Aorta (tissue), 5 donors: Measurements from ENCODE around the gene IPO4. TPM values are rescaled to one million over a fixed set of nuclear protein-coding genes. Genes with fewer than 3 reads are reported as not detected.

Experiments used
- ATAC-seq: fragments of 200-7000 bp; cut with Tn5 transposase; one replicate; pipeline ENCODE4 v1.9.1; 2022; ENCODE audit warnings: moderate library complexity; ENCODE audit not compliant: low FRiP score
- DNase-seq, 2 donors: peaks; one replicate each; pipeline ENCODE4 v3.0.0-alpha.2; 2020
- H3K27ac ChIP-seq, 2 donors: one replicate each; pipeline ENCODE4 v1.5.1; 2013; ENCODE audit warnings: low read length in 2 of 2, mild to moderate bottlenecking in 2 of 2, moderate library complexity in 2 of 2, control low read depth in 1 of 2, inconsistent platforms in 1 of 2, low read depth in 1 of 2
- H3K27me3 ChIP-seq, 2 donors: one replicate each; pipeline ENCODE4 v1.6.1; 2013; ENCODE audit warnings: control low read depth in 1 of 2, low read length in 1 of 2, mild to moderate bottlenecking in 1 of 2, moderate library complexity in 1 of 2; ENCODE audit not compliant: insufficient read depth in 2 of 2, control insufficient read depth in 1 of 2
- H3K36me3 ChIP-seq, 2 donors: one replicate each; pipeline ENCODE4 v1.6.1; 2013; ENCODE audit warnings: control low read depth in 1 of 2, low read length in 1 of 2, mild to moderate bottlenecking in 1 of 2; ENCODE audit not compliant: insufficient read depth in 2 of 2, control insufficient read depth in 1 of 2
- H3K4me1 ChIP-seq, 2 donors: one replicate each; pipeline ENCODE4 v1.6.1; 2013; ENCODE audit warnings: low read length in 2 of 2, control low read depth in 1 of 2, mild to moderate bottlenecking in 1 of 2, moderate library complexity in 1 of 2; ENCODE audit not compliant: insufficient read depth in 2 of 2, control insufficient read depth in 1 of 2
- H3K4me3 ChIP-seq, 2 donors: one replicate each; pipeline ENCODE4 v1.5.1; 2013; ENCODE audit warnings: low read length in 2 of 2, control low read depth in 1 of 2, mild to moderate bottlenecking in 1 of 2
- H3K9me3 ChIP-seq: one replicate; pipeline ENCODE4 v1.6.1; 2013; ENCODE audit warnings: mild to moderate bottlenecking, low read length; ENCODE audit not compliant: control insufficient read depth
- WGBS, 2 donors: extraction: QIAGEN DNeasy Blood & Tissue Kit; methylation state at CpG; one replicate each; pipeline ENCODE4 v1.1.7; 2013; 5-methylcytosine and 5-hydroxymethylcytosine counted together
- intact Hi-C, 2 donors: fragments of 100-400 bp; cut with DNase I; formaldehyde crosslinking; loops; one replicate each; pipeline versions ENCODE4 v1.14.2 to v1.15.0; 2022
- polyA plus RNA-seq, 2 donors: library from polyadenylated mRNA; stranded (reverse); fragments of 200-250 nt; gene quantifications; one replicate each; pipeline ENCODE4 v1.2.3, GENCODE V29; 2013
- total RNA-seq, 2 donors: library from RNA; stranded (reverse); fragmentation: NEBNext Ultra II Directional; extraction: Animal tissue kit (Norgen Biotek cat#: 25700); gene quantifications; one replicate each; pipeline ENCODE4 v1.2.1, GENCODE V29; 2021
- donor health status: healthy with polysubstance abuse.
- donor health status: Bipolar disorder and iron deficiency.
- donor health status: DM: no; HTN: no; CAD: no.
- donor health status: DM: no; HTN: no; CAD: no.
- donor health status: DM: yes; HTN: yes; CAD: no.

Gene IPO4
- total and polyA plus RNA-seq, 4 donors: 3.4 to 29.3 (median 17.5) TPM

GRCh38 chr14:24149302-24149969 is 39.2 kb downstream of the IPO4 start:
- intact Hi-C loops: loop anchor here in 1 of 2 donors (5.0 kb wide), 1 partner anchor 37 kb away; the partner anchor contains the start of genes DCAF11 and NRL
- DNase-seq: peak in 1 of 2 donors; percentile 40
- Histone ChIP-seq H3K4me1 (no peaks in the 10 kb centered on the region), H3K27me3 (no peaks in the 10 kb centered on the region), H3K4me3 (no peak overlapping the region), H3K27ac (no peak overlapping the region), H3K9me3 (no peaks in the 10 kb centered on the region), H3K36me3 (peaks cover 0 to 3% of the 10 kb centered on the region in 2 donors)
- WGBS, 2 donors: 91 to 95% methylated on average over 3 of the region's 3 CpGs
- no peak for ATAC-seq

GRCh38 chr14:24147761-24148428 is 40.7 kb downstream of the IPO4 start:
- DNase-seq (no peak), ATAC-seq (no peak)
- intact Hi-C loops: loop anchor here (2.0 to 5.0 kb wide), 2 partner anchors 36 to 219 kb away; partner anchors contain the start of genes DCAF11 (in 1 of the 2) and NRL (in 1 of the 2)
- no peaks in the 10 kb centered on the region for H3K4me1 ChIP-seq
- no peaks in the 10 kb centered on the region for H3K9me3 ChIP-seq
- no peaks in the 10 kb centered on the region for H3K27me3 ChIP-seq
- WGBS, 2 donors: 6 to 7% methylated on average over 29 of the region's 29 CpGs
- H3K4me3 ChIP-seq: peak overlapping the region; percentile 46 to 52
- H3K27ac ChIP-seq: peak overlapping the region in 1 of 2 donors; percentile 43
- H3K36me3 ChIP-seq: peaks cover 0 to 3% of the 10 kb centered on the region in 2 donors

- peaks cover 0 to 3% of the 10 kb centered on the region in 2 donors for H3K36me3 ChIP-seq
- WGBS, 2 donors: 1% methylated on average over 50 to 57 of the region's 57 CpGs
- H3K27ac ChIP-seq: peak within 1 kb of the TSS in 1 of 2 donors; percentile 61
- DNase-seq (peak; percentile 99), ATAC-seq (peak; percentile 97)
- H3K9me3 ChIP-seq: no peaks in the 10 kb centered on the region
- H3K4me1 ChIP-seq: no peaks in the 10 kb centered on the region
- H3K27me3 ChIP-seq: no peaks in the 10 kb centered on the region
- intact Hi-C loops: loop anchor here (2.0 to 5.0 kb wide), 2 partner anchors 35 to 220 kb away; partner anchors contain the start of genes DCAF11 (in 1 of the 2) and NRL (in 1 of the 2)
- H3K4me3 ChIP-seq: peak within 1 kb of the TSS; percentile 46 to 52
Measured at GRCh38 chr14:24146978-24147760, 41.4 kb downstream of the IPO4 start, which contains the start of gene RNF31. TSS of gene RNF31 (plus strand) at chr14:24147498. CDS start at chr14:24147699, 201 bp downstream.

- DNase-seq (peak; percentile 97 to 98), ATAC-seq (peak; percentile 92)
- WGBS, 2 donors: 0 to 1% methylated on average over 24 to 25 of the region's 25 CpGs
- H3K4me1 ChIP-seq: no peaks in the 10 kb centered on the region
- intact Hi-C loops: loop anchor here (2.0 to 5.0 kb wide), 2 partner anchors 34 to 220 kb away; partner anchors contain the start of genes DCAF11 (in 1 of the 2) and NRL (in 1 of the 2)
- peak within 1 kb of the TSS in 1 of 2 donors; percentile 61 for H3K27ac ChIP-seq
- H3K9me3 ChIP-seq: no peaks in the 10 kb centered on the region
- no peaks in the 10 kb centered on the region for H3K27me3 ChIP-seq
- H3K36me3 ChIP-seq: no peaks in the 10 kb centered on the region
- peak within 1 kb of the TSS; percentile 46 to 52 for H3K4me3 ChIP-seq
Measured at GRCh38 chr14:24146453-24146977, 42.1 kb downstream of the IPO4 start, which contains the start of gene PSME2. TSS of gene PSME2 (minus strand) at chr14:24146610. CDS start at chr14:24146581, 29 bp downstream.

- H3K9me3 ChIP-seq: no peaks in the 10 kb centered on the region
- DNase-seq (no peak), ATAC-seq (no peak)
- no peaks in the 10 kb centered on the region for H3K27me3 ChIP-seq
- intact Hi-C loops: loop anchor here (2.0 to 5.0 kb wide), 2 partner anchors 34 to 221 kb away; partner anchors contain the start of genes DCAF11 (in 1 of the 2) and NRL (in 1 of the 2)
- H3K4me3 ChIP-seq: peak overlapping the region; percentile 23 to 50
- no peaks in the 10 kb centered on the region for H3K4me1 ChIP-seq
- 16 to 24% methylated on average over 9 of the region's 9 CpGs for WGBS, 2 donors
- no peaks in the 10 kb centered on the region for H3K36me3 ChIP-seq
- peak overlapping the region in 1 of 2 donors; percentile 21 for H3K27ac ChIP-seq
Measured at GRCh38 chr14:24145690-24146452, 42.7 kb downstream of the IPO4 start.

- intact Hi-C loops: loop anchor here in 1 of 2 donors (5.0 kb wide), 1 partner anchor 33 kb away; the partner anchor contains the start of genes DCAF11 and NRL
- no peaks in the 10 kb centered on the region for H3K4me1 ChIP-seq
- WGBS, 2 donors: 95 to 96% methylated on average over 2 of the region's 2 CpGs
- H3K4me3 ChIP-seq: no peak overlapping the region
- H3K27ac ChIP-seq: no peak overlapping the region
- no peaks in the 10 kb centered on the region for H3K9me3 ChIP-seq
- no peaks in the 10 kb centered on the region for H3K36me3 ChIP-seq
- no peaks in the 10 kb centered on the region for H3K27me3 ChIP-seq
- ATAC-seq: no peak
- no peak for DNase-seq
Measured at GRCh38 chr14:24145219-24145618, 43.4 kb downstream of the IPO4 start.

- intact Hi-C loops: no loop called here
- no peaks in the 10 kb centered on the region for H3K9me3 ChIP-seq
- 88 to 97% methylated on average over 1 of the region's 1 CpG for WGBS, 2 donors
- H3K4me3 ChIP-seq: no peak overlapping the region
- DNase-seq (no peak), ATAC-seq (no peak)
- no peaks in the 10 kb centered on the region for H3K36me3 ChIP-seq
- H3K4me1 ChIP-seq: no peaks in the 10 kb centered on the region
- no peaks in the 10 kb centered on the region for H3K27me3 ChIP-seq
- H3K27ac ChIP-seq: no peak overlapping the region
Measured at GRCh38 chr14:24144451-24144850, 44.2 kb downstream of the IPO4 start.
